GM12878 (cell line): ENCODE results near the gene RTN4. TPM values are rescaled to one million over a fixed set of nuclear protein-coding genes. Genes with fewer than 3 reads are reported as not detected.

ENCODE experiments used
- BACH1 ChIP-seq: fragments of 450-650 bp; IDR thresholded peaks from 2 replicates; pipeline ENCODE4 v1.6.1; 2017; ENCODE audit warnings: mild to moderate bottlenecking, borderline replicate concordance
- BMI1 ChIP-seq: fragments of 450-650 bp; IDR thresholded peaks from 2 replicates; pipeline ENCODE4 v1.6.1; 2016; ENCODE audit warnings: mild to moderate bottlenecking, moderate library complexity, borderline replicate concordance
- E2F8 ChIP-seq: fragments of 450-650 bp; IDR thresholded peaks from 2 replicates; pipeline ENCODE4 v1.6.1; 2018; ENCODE audit warnings: mild to moderate bottlenecking, low read depth, moderate library complexity; ENCODE audit not compliant: partially characterized antibody
- EGR1 ChIP-seq, 2 experiments: IDR thresholded peaks; 1 replicate in 1 of 2; 2 replicates in 1 of 2; pipeline ENCODE4 v1.6.1; 2011 to 2012; ENCODE audit warnings: low read depth in 2 of 2, low read length in 2 of 2, borderline replicate concordance in 1 of 2, mild to moderate bottlenecking in 1 of 2, moderate library complexity in 1 of 2
- ESRRA ChIP-seq: IDR thresholded peaks from 2 replicates; pipeline ENCODE4 v1.6.1; 2012; ENCODE audit warnings: mild to moderate bottlenecking, low read length, improper control_type of control experiment
- KAT2A ChIP-seq: conservative IDR thresholded peaks from 2 replicates; pipeline ENCODE4 v1.6.1; 2011; ENCODE audit warnings: low read depth, low read length; ENCODE audit not compliant: control insufficient read depth
- MEF2B ChIP-seq: fragments of 450-650 bp; IDR thresholded peaks from 2 replicates; pipeline ENCODE4 v1.6.1; 2018; ENCODE audit warnings: mild to moderate bottlenecking, moderate library complexity; ENCODE audit not compliant: partially characterized antibody, poor library complexity, severe bottlenecking
- MTA3 ChIP-seq: IDR thresholded peaks from 2 replicates; pipeline ENCODE4 v1.6.1; 2012; ENCODE audit warnings: low read length, inconsistent platforms, borderline replicate concordance
- PAX5 ChIP-seq: IDR thresholded peaks from 2 replicates; pipeline ENCODE4 v1.6.1; 2011; ENCODE audit warnings: low read depth, low read length, borderline replicate concordance
- PKNOX1 ChIP-seq: fragments of 450-650 bp; IDR thresholded peaks from 2 replicates; pipeline ENCODE4 v1.6.1; 2016; ENCODE audit warnings: mild to moderate bottlenecking
- PML ChIP-seq: IDR thresholded peaks from 2 replicates; pipeline ENCODE4 v1.6.1; 2012; ENCODE audit warnings: low read length, inconsistent platforms
- POLR2A ChIP-seq: IDR thresholded peaks from 2 replicates; pipeline ENCODE4 v1.6.1; 2011; ENCODE audit warnings: low read depth, mild to moderate bottlenecking, low read length
- POLR2AphosphoS5 ChIP-seq: IDR thresholded peaks from 2 replicates; pipeline ENCODE4 v1.6.1; 2011; ENCODE audit warnings: mild to moderate bottlenecking, low read length, inconsistent platforms
- POU2F2 ChIP-seq: IDR thresholded peaks from 3 replicates; pipeline ENCODE4 v1.6.1; 2011; ENCODE audit warnings: low read depth, mild to moderate bottlenecking, low read length, borderline replicate concordance
- RELA ChIP-seq: fragments of 450-650 bp; IDR thresholded peaks from 2 replicates; pipeline ENCODE4 v1.8.0; 2014; ENCODE audit warnings: borderline replicate concordance; ENCODE audit not compliant: partially characterized antibody
- SKIL ChIP-seq: fragments of 450-650 bp; IDR thresholded peaks from 2 replicates; pipeline ENCODE4 v1.6.1; 2017; ENCODE audit warnings: mild to moderate bottlenecking, low read depth, inconsistent platforms; ENCODE audit not compliant: poor library complexity, severe bottlenecking
- SMARCA5 ChIP-seq: fragments of 450-650 bp; IDR thresholded peaks from 2 replicates; pipeline ENCODE4 v1.6.1; 2017; ENCODE audit warnings: mild to moderate bottlenecking
- STAT3 ChIP-seq: IDR thresholded peaks from 2 replicates; pipeline ENCODE4 v1.6.1; 2011; ENCODE audit warnings: low read depth, low read length, improper control_type of control experiment
- SUPT20H ChIP-seq: IDR thresholded peaks from 2 replicates; pipeline ENCODE4 v1.6.1; 2011; ENCODE audit warnings: low read depth, mild to moderate bottlenecking, low read length, moderate library complexity, borderline replicate concordance; ENCODE audit not compliant: control insufficient read depth
- TCF12 ChIP-seq: IDR thresholded peaks from 2 replicates; pipeline ENCODE4 v1.6.1; 2011; ENCODE audit warnings: low read depth, mild to moderate bottlenecking, low read length
- TCF3 ChIP-seq: IDR thresholded peaks from 2 replicates; pipeline ENCODE4 v1.6.1; 2012; ENCODE audit warnings: low read depth, mild to moderate bottlenecking, low read length, borderline replicate concordance; ENCODE audit not compliant: insufficient read depth
- YY1 ChIP-seq: IDR thresholded peaks from 2 replicates; pipeline ENCODE4 v1.6.1; 2011; ENCODE audit warnings: low read depth, mild to moderate bottlenecking, low read length
- polyA plus RNA-seq, 11 experiments: library from polyadenylated mRNA; depleted of rRNA in 4 of 11; unstranded in 6 of 11; stranded (reverse) in 5 of 11; fragments of >200 nt; fragmentation: Nextera tagmentation in 4 of 11; fragmentation: Illumina TruSeq in 1 of 11; extraction: Ambion mirVana in 4 of 11; extraction: Trizol in 1 of 11; gene quantifications; 1 replicate in 1 of 11; 2 replicates in 10 of 11; pipeline versions ENCODE4 v1.2.1 to v1.2.3, GENCODE V29; 2011 to 2016; ENCODE audit warnings: inconsistent platforms in 2 of 11, missing spikeins in 2 of 11, low read depth in 1 of 11
- total RNA-seq, 4 experiments: library from RNA; depleted of rRNA in 3 of 4; stranded (reverse); fragments of >200 nt in 3 of 4; fragmentation: Illumina TruSeq in 1 of 4; extraction: Trizol in 1 of 4; gene quantifications; 2 replicates each; pipeline versions ENCODE4 v1.2.1 to v1.2.3, GENCODE V29; 2013 to 2021

RTN4 gene
- total and polyA plus RNA-seq, 10 of the 15 experiments (the other 5 are each of a cell fraction or from before 2014, with no cell fraction given) = 56.0 to 133 (median 83.3) TPM

- TF ChIP-seq E2F8 (no peak), TCF12 (no peak), RELA (no peak), SKIL (no peak), TCF3 (no peak), POLR2AphosphoS5 (no peak), SUPT20H (no peak), KAT2A (no peak), MTA3 (no peak), MEF2B (no peak), ESRRA (no peak), EGR1 (IDR thresholded peaks at IDR 0.05; ENCODE audit: borderline replicate concordance in 1 of 2, low read depth in 2 of 2, low read length in 2 of 2) (no peak), SMARCA5 (0 out of 2 replicates have a peak, but pooled peaks have one; percentile 32), PML (no peak), BMI1 (no peak), POU2F2 (peak; percentile 16; the same call in 1 of the 3 replicates), POLR2A (no peak), PKNOX1 (no peak; the same call in 1 of the 2 replicates), STAT3 (no peak), YY1 (no peak), BACH1 (no peak), PAX5 (0 out of 2 replicates have a peak, but pooled peaks have one; percentile 33)
These were observed 17.0 kb downstream of the RTN4 start (continued) for GRCh38 chr2:55033076-55033742.
